GM18526 (cell line): Measurements from ENCODE around the gene DPH7.

ENCODE experiments used
- POLR2A ChIP-seq: IDR thresholded peaks from 3 replicates; pipeline ENCODE4 v1.6.1; 2011; ENCODE audit not compliant: insufficient read length; ENCODE audit errors: extremely low read depth

Gene DPH7

DNA sequence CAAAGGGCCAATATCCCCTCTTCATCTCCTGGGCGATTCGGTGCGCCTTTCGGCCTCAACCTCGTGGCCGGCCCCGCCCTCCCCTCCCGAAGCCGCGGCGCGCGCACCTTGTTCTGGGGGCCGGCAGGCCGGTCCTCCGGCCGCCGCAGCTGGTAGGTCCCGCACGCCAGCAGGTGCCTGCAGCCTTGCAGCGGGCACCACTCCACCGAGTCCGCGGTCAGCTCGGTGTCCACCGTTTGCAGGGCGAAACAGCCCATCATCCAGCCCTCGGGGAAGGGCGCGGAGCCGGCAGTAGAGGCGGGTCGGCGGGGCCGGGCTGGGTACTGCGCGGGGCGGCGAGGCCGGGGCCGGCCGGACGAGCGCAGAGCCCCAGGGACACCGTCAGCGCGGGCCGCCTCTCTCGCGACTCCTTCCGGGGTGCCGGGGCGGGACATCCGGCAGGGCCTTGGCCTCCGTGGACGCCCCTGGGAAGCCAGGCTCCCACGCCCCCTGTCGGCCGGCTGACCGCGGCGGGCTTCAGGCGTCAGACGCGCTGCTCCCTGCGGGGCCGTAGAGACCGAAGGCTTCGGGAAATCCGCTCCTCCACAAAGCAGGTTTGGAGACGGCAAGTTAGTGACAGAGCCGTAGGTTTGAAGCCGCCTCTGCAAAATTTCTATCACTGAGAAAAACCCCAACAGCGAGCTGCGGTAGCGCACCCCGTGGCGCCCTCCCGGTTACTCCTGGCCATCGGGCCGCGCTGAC is at the start of gene DPH7:
Gene DPH7 (minus strand): TSS at position 408 of the 741 bp plus-strand sequence. CDS start 148 bp downstream, at position 260.
- TF ChIP-seq POLR2A, result peak; percentile 83

DNA sequence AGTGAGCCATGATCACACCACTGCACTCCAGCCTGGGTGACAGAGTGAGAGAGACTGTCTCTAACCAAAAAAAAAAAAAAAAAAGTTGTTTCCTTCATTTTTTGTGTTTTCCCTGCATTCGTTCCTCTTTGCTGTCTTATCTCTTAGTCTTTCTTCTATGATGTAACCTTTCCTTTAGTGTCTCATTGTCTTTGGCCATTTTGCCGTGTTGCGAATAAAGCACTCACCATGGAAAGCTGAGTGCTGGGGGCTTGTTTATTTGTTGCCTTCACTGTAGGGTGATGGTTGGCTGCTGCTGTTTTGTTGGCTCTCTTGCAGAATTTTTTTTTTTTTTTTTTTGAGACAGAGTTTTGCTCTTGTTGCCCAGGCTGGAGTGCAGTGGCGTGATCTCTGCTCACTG is 47.7 kb upstream of the DPH7 start:
- TF ChIP-seq POLR2A, result no peak

DNA sequence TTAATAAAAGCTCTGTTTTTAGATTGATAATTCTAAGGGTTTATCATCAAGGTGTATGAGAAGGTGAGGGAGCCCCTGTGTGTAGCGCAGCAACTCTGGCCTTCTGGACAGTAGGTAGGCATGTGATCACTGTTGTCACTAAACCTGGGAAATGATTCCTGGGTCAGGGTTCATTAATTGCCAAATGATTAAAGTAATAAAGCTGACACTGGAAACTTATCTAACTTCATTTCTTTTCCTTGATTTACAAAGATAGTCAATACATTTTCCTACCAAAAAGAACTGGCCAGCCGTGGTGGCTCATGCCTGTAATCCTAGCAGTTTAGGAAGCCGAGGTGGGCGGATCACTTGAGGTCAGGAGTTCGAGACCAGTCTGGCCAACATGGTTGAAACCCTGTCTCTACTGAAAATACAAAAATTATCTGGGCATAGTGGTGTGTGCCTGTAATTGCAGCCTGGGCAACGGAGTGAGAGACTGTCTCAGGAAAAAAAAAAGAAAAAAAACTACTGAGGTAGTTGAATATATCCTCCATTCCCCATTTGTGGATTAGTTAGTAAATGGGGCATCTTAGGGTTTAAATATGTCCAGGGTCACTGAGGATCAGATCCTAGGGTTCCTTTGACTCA is 42.5 kb upstream of the DPH7 start:
- no peak for TF ChIP-seq POLR2A

DNA sequence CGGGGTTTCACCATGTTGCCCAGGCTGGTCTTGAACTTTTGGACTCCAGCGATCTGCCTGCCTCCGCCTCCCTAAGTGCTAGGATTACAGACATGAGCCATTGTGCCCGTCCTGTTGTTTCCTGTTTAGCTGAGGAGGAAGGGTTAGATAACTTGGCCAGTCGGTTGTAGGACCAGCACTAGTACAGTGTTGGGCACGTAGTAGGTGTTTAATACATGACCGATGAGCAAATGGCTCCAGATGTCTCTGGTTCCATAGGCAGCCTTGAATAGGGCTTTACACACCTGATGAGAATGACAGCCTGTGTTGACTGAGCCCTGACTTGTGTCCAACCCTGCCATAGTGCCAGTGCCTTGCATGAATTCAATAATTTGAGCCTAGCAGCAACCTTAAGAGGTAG is 41.9 kb upstream of the DPH7 start:
- TF ChIP-seq POLR2A, result no peak

DNA sequence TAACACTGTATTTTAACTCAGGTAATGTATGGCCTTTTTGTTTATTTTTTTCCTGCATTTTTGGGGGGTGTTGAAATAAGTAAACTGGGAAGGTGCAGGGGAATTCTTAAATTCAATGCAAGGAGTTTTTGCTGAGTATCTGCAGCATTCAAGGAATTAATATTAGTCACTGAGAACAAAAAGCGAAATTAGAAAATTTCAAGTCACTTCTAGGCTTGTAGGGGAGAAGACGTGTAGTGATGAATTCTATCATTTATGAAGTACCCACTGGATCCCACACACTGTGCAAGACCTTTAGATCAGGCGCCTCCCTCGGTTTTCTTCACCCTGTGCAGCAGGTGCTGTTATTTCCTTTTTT is 41.3 kb upstream of the DPH7 start:
- TF ChIP-seq POLR2A, result no peak

DNA sequence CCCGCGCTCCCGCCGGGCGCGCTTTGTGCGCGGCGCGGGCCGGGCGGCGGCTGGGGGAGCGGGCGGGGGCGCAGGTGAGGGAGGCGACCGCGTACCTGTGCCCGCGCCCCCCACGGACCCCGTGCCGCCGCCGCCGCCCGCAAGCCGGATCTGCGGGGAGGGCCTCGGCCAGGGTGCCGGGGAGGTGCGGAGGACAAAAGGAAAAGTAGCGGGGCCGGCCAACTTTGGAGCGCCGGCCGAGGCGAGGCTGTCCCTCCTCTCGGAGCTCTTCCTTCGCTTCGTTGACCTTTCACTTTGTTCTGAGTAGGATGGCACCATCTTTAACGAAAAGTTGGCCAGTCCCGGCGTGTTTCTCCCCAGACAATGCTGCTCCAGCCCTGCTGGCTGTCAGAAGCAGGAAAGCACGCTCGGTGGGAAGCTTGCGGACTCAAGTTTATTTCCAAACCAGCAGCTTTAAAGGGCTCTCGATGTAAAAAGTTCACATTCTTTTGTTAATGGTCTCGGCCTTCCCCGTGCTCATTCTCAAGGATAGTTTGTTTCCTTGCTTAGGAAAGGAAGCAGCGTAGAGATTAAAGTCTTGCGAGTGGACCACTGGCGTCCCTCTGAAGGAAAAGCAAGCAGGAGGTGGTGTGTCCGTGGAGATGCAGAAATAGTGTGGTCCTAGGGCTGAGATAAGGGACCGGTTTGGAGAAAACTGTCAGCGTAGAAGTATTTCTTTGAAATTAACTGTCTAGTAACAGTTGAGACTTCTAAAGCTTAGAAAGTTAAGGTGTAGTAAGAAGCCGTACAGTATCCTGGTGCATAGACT is 40.7 kb upstream of the DPH7 start:
- TF ChIP-seq POLR2A, result no peak

DNA sequence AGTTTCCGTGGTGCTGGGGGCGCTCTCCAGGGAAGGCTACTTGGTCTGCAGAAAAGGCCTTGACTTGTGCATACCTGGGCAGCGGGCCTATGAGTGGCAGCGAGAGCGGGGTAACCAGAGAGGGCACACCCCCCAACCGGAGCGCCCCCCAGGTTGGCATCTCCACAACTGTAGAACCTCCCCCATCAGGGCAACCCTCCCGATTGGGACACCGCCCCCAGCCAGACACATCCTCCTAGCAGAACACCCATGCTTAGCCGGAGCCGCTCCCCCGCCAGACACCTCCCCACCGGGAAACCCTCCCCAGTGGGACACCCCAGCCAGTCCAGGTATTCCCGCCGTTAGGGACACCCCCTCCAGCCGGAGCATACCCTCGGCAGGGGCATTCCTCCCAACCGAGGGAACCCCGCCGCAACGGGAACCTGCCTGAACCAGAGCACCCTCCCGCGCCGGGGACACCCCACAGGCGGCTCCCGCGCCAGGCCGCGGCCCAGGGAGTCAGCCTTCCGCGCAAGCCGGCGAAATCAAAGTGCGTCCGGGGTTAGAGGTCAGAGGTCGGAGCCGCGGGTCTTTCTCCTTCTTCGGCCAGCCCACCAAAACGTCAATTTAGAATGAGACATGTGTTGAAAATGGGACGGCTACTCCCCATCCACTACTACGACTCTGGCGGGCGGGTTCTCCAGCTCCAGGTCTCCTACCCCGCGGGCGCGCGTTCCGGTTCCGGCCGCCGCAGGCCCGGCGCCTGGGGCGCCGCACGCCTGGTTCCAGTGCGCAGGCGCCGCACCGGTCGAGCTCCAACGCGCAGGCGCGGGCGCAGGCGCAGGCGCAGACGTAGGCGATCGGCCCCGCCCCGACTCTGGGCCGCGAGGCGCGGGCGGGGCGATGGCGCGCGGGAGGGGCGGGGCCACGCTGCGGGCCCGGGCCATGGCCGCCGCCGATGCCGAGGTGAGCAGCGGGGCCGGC is 39.7 kb upstream of the DPH7 start, which contains the start of gene EHMT1:
Gene EHMT1 (plus strand): TSS at position 901 of the 963 bp plus-strand sequence. CDS start 24 bp downstream, at position 925.
- peak; percentile 69 for TF ChIP-seq POLR2A

DNA sequence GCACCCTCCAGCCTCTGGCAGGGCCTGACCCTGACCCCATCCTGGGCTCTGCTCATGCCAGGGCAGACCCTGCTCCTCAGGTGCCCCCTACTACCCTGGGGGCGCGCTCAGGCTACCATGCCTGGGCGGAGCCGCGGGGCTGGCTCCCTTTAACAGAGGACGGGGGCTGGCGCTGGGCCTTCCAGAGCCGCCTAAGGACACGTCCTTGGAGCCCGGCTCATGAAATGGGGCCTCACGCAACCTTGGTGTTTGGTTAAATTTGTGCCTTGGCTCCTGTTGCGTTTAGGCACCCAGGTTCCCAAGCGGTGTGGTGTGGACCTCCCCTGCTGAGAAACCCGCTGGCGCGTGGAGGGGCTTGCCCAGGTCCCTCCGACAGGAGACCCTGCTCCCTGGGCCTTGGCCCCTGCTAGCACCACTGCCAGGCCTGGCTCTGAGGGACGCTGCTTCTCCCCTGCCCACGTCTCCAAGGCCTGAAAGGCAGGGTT is 36.7 kb upstream of the DPH7 start:
- TF ChIP-seq POLR2A, result no peak

DNA sequence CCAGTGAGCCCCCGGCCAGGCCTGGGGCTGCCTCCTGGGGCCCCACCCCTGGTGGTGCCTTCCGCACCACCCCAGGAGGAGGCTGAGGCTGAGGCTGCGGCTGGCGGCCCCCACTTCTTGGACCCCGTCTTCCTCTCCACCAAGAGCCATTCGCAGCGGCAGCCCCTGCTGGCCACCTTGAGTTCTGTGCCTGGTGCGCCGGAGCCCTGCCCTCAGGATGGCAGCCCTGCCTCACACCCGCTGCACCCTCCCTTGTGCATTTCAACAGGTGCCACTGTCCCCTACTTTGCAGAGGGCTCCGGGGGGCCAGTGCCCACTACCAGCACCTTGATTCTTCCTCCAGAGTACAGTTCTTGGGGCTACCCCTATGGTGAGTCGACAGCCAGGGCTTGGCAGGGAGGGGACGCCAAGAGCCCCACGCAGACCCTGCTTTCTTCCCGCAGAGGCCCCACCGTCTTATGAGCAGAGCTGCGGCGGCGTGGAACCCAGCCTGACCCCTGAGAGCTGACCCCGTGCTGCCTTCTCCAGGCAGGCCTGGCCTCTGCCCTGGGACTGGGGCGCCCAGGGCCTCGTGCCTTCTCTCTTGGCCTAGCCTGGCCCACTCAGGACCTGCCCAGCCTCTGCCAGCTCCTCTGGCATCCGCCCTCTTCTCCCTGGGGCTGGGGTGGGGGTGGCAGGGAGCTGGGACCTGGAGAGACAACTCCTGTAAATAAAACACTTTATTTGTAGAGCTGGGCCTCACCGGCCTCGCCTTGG is 36.1 kb upstream of the DPH7 start:
- no peak for TF ChIP-seq POLR2A

DNA sequence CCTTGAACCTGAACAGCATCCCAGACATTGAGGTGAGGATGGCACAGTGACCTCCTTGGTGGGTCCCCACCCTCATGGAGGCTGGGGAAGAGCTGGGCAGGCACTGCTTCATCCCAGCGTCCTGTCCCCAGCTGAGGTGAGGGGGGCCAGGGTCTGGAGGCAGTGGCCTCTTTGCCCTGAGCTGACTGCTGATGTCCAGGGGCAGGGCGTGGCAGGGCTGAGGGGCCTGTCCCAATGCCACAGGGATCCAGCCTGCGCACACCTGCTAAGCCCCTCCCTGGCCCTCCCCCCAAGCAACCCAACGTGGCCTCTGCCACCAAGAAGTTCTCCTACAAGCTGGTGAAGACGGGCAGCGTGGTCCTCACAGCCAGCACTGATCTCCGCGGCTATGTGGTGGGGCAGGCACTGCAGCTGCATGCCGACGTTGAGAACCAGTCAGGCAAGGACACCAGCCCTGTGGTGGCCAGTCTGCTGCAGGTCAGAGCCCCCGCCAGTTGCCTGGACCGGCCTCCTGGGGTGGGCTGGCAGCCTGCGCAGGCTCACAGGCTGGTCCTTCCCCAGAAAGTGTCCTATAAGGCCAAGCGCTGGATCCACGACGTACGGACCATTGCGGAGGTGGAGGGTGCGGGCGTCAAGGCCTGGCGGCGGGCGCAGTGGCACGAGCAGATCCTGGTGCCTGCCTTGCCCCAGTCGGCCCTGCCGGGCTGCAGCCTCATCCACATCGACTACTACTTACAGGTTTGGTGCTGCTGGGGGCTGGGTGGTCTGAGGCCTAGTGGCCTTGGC is 35.2 kb upstream of the DPH7 start:
- no peak for TF ChIP-seq POLR2A

DNA sequence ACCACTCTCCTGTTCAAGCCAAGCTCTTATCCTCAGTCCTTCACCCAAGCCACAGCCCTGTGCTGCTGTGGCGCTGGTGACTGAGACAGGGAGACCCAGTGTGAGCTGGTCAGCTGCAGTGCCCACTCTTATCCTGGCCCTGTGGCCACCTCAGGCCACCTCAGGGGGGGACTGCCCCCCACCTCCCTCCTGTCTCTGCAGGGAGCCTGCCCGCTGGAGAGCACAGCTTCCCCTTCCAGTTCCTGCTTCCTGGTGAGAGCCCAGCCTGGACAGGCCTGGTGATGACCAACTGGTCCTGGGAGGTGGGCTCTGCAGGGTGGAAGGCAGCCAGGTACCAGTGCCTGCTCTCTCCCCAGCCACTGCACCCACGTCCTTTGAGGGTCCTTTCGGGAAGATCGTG is 34.5 kb upstream of the DPH7 start:
- TF ChIP-seq POLR2A, result no peak

DNA sequence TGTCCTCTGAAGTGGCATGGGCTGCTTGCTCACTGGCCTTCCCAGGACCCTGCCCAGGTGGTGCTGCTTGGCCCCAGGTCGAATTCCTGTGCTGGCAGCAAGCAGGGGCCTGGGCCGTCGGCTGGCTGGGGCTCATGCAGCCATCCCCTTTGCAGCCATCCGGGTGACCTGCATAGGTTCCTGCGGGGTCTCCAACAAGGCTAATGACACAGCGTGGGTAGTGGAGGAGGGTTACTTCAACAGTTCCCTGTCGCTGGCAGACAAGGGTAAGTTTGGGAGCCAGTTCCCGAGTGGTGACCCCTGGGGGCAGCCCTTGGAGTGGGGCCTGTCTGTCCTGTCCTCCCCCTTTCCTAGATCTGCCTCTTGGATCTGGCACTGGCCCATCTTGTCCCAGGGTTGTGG is 34.0 kb upstream of the DPH7 start:
- TF ChIP-seq POLR2A, result no peak
